ENCODE results near the gene ARRDC5.

DNA sequence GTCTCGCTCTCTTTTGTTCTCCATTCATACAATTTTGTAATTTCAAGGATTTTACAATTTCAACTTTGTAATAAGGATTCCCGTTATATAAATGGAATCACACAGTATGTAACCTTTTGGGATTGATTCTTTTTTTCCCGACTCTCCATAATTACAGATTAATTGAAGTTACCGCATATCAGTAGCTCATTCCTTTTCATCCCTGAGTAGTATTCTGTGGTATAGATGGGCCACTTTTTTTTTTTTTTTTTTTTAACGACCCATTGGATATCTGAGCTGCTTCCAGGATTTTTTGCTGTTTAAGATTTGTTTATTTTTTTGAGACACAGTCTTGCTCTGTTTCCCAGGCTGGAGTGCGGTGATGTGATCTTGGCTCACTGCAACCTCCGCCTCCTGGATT, 34.4 kb upstream of the ARRDC5 start:
- TF ChIP-seq, protein P1, sequence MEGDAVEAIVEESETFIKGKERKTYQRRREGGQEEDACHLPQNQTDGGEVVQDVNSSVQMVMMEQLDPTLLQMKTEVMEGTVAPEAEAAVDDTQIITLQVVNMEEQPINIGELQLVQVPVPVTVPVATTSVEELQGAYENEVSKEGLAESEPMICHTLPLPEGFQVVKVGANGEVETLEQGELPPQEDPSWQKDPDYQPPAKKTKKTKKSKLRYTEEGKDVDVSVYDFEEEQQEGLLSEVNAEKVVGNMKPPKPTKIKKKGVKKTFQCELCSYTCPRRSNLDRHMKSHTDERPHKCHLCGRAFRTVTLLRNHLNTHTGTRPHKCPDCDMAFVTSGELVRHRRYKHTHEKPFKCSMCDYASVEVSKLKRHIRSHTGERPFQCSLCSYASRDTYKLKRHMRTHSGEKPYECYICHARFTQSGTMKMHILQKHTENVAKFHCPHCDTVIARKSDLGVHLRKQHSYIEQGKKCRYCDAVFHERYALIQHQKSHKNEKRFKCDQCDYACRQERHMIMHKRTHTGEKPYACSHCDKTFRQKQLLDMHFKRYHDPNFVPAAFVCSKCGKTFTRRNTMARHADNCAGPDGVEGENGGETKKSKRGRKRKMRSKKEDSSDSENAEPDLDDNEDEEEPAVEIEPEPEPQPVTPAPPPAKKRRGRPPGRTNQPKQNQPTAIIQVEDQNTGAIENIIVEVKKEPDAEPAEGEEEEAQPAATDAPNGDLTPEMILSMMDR (conservative IDR thresholded peaks at IDR 0.05 in 1 of 2, IDR thresholded peaks at IDR 0.05 in 1 of 2; ENCODE audit: low read depth in 1 of 2, low read length in 2 of 2): no peak
- TF ChIP-seq EZH2 (IDR thresholded peaks at IDR 0.05; ENCODE audit: low read length, missing control alignments): no peak
